Stimulated activated naive B cell treated with anti-CD40 and anti-IgM and Interleukin-4, amounts not matched to agents 10 μg/mL and 1 μg/mL and 100 μg/mL, for 72 hours (primary cell): ENCODE results near the gene PTPRK.

Experiments used
- ATAC-seq, 2 donors: fragments of 150-1000 bp; cut with Tn5 transposase; replicated peaks; 2 replicates each; pipeline ENCODE4 v1.10.0; 2021; ENCODE audit warnings: moderate library complexity in 1 of 2
- DNase-seq: peaks from one replicate; pipeline ENCODE4 v3.0.0; 2021
- H3K27ac Mint-ChIP-seq: one replicate; pipeline ENCODE4 v1.8.0; 2022; ENCODE audit warnings: mild to moderate bottlenecking, mixed read lengths
- H3K27me3 Mint-ChIP-seq, 2 donors: one replicate each; pipeline ENCODE4 v1.8.0; 2022; ENCODE audit warnings: mixed read lengths in 2 of 2
- H3K36me3 Mint-ChIP-seq, 2 donors: one replicate each; pipeline ENCODE4 v1.8.0; 2022; ENCODE audit warnings: mixed read lengths in 2 of 2, mild to moderate bottlenecking in 1 of 2
- H3K4me1 Mint-ChIP-seq, 2 donors: one replicate each; pipeline ENCODE4 v1.8.0; 2022; ENCODE audit warnings: mixed read lengths in 2 of 2, mild to moderate bottlenecking in 1 of 2
- H3K4me3 Mint-ChIP-seq, 2 donors: one replicate each; pipeline ENCODE4 v1.8.0; 2022; ENCODE audit warnings: mild to moderate bottlenecking in 2 of 2, mixed read lengths in 2 of 2, moderate library complexity in 1 of 2
- H3K9me3 Mint-ChIP-seq, 2 donors: one replicate each; pipeline ENCODE4 v1.8.0; 2022; ENCODE audit warnings: mixed read lengths in 2 of 2, mild to moderate bottlenecking in 1 of 2

Gene PTPRK

GRCh38 chr6:128039543-128039942 is 480.9 kb downstream of the PTPRK start:
- Mint-ChIP-seq H3K27ac (no peak overlapping the region), H3K9me3 (no peaks in the 10 kb centered on the region), H3K4me3 (no peak overlapping the region), H3K4me1 (no peaks in the 10 kb centered on the region), H3K36me3 (peaks cover 9% of the 10 kb centered on the region in 2 donors), H3K27me3 (no peaks in the 10 kb centered on the region)
- DNase-seq (no peak), ATAC-seq (no peak)

DNA sequence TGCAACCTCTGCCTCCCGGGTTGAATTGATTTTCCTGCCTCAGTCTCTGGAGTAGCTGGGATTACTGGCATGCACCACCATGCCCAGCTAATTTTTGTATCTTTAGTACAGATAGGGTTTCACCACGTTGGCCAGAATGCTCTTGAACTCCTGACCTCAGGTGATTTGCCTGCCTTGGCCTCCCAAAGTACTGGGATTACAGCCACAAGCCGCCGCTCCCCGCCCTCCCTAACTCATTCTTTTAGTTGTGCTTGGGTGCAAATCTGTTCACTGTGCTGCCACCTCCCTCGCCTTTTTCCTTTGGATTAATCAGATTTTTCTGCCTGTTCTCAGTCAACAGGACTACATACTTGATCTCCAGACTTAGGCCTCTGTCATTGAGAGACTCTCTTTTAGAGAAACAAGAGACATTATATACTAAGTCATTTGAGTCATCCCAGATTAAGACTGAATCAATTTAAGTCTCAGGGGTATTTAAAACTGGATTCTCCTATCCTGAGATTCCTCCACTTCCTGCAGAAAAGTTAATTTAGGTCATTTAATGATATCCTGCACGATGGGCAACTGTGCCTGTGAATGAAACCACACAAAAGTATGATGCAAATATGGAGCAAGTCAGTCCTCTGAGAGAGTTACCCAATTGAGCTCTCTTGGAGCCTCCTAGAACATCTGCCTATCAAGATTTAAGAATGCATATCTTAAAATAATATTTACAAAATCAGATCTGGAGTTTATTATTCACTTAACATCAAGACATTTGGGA is 483.4 kb downstream of the PTPRK start:
- no peak for ATAC-seq
- no peaks in the 10 kb centered on the region for H3K4me1 Mint-ChIP-seq
- H3K36me3 Mint-ChIP-seq = peaks cover 7 to 13% of the 10 kb centered on the region in 2 donors
- DNase-seq = no peak
- no peaks in the 10 kb centered on the region for H3K9me3 Mint-ChIP-seq
- H3K27me3 Mint-ChIP-seq = no peaks in the 10 kb centered on the region
- no peak overlapping the region for H3K27ac Mint-ChIP-seq
- H3K4me3 Mint-ChIP-seq = no peak overlapping the region

DNA sequence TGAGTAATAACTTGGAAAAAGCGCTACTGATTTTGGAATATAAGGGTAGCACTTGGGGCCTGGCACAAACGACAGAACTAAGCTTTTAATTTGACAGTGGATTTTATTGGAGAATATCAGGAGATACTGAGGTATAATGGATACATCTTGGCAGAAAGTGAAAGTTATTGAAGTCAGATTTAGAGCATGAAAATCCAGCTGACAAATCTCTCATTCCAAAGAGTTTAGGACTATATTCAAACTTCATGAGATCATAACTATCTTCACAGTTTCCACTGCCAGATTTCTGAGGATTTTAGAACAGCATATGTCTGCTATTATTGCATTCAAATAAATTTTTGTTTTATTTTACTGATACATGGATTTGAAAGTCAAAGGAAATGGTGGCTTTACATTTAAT is 487.2 kb downstream of the PTPRK start:
- Mint-ChIP-seq H3K27ac (no peak overlapping the region), H3K27me3 (no peaks in the 10 kb centered on the region), H3K36me3 (peaks cover 7 to 19% of the 10 kb centered on the region in 2 donors), H3K4me3 (no peak overlapping the region), H3K4me1 (no peaks in the 10 kb centered on the region), H3K9me3 (no peaks in the 10 kb centered on the region)
- ATAC-seq = no peak
- no peak for DNase-seq

- peaks cover 0 to 5% of the 10 kb centered on the region in 2 donors for H3K4me1 Mint-ChIP-seq
- ATAC-seq (no peak), DNase-seq (no peak)
- no peak overlapping the region for H3K4me3 Mint-ChIP-seq
- no peak overlapping the region for H3K27ac Mint-ChIP-seq
- H3K9me3 Mint-ChIP-seq = no peaks in the 10 kb centered on the region
- no peaks in the 10 kb centered on the region for H3K27me3 Mint-ChIP-seq
- H3K36me3 Mint-ChIP-seq = peaks cover 7 to 19% of the 10 kb centered on the region in 2 donors
Observed at GRCh38 chr6:128032042-128032441, 488.4 kb downstream of the PTPRK start.

- no peak overlapping the region for H3K27ac Mint-ChIP-seq
- H3K27me3 Mint-ChIP-seq = no peaks in the 10 kb centered on the region
- peaks cover 0 to 5% of the 10 kb centered on the region in 2 donors for H3K4me1 Mint-ChIP-seq
- no peak overlapping the region for H3K4me3 Mint-ChIP-seq
- no peak for DNase-seq
- ATAC-seq = no peak
- H3K9me3 Mint-ChIP-seq = no peaks in the 10 kb centered on the region
- H3K36me3 Mint-ChIP-seq = peaks cover 2 to 14% of the 10 kb centered on the region in 2 donors
Observed at GRCh38 chr6:128029826-128030225, 490.6 kb downstream of the PTPRK start.

DNA sequence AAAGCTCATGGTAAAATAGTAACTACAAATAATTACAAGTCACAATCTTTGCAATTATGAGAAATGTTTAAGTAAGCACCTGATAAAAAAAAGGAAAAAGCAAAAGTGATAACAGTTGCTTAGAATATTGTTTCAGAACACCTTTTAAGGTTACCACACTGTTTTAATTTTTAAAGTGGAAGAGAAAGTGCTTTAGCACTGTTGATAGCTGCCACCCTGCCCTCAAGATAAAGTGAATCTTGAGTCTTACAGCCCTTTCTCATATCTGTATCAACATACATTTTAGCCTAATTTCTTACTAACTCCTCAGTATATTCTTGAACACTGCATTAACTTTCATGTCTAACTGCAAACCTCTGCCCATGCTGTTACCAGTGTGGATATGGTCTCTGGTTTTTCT is 492.2 kb downstream of the PTPRK start:
- H3K9me3 Mint-ChIP-seq = no peaks in the 10 kb centered on the region
- H3K4me3 Mint-ChIP-seq = no peak overlapping the region
- DNase-seq = no peak
- no peak overlapping the region for H3K27ac Mint-ChIP-seq
- H3K4me1 Mint-ChIP-seq = peaks cover 0 to 5% of the 10 kb centered on the region in 2 donors
- peaks cover 2 to 12% of the 10 kb centered on the region in 2 donors for H3K36me3 Mint-ChIP-seq
- no peak for ATAC-seq
- H3K27me3 Mint-ChIP-seq = no peaks in the 10 kb centered on the region

- ATAC-seq (no peak), DNase-seq (no peak)
- H3K9me3 Mint-ChIP-seq = no peaks in the 10 kb centered on the region
- H3K36me3 Mint-ChIP-seq = peaks cover 0 to 2% of the 10 kb centered on the region in 2 donors
- H3K27ac Mint-ChIP-seq = no peak overlapping the region
- H3K4me1 Mint-ChIP-seq = peaks cover 0 to 5% of the 10 kb centered on the region in 2 donors
- no peak overlapping the region for H3K4me3 Mint-ChIP-seq
- H3K27me3 Mint-ChIP-seq = no peaks in the 10 kb centered on the region
Observed at GRCh38 chr6:128025478-128025877, 494.9 kb downstream of the PTPRK start.

DNA sequence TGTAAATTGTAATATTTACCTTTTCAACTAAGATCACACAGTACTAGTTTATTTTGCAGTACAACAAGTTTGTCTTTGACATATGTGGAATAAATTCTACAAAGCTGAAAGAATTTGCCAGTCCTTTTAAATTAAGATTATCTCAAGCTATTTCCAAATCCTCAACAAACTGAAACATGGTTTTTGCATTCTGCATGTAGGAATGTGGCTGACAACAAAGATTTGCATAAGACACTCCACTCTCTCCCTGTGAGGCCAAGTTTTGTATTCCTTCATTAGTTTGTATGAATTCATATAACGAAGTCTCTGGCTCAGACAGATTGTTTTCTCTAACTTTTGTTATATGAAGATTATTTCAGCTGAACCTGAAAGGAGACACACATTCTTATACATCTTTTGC is 495.4 kb downstream of the PTPRK start:
- ATAC-seq = no peak
- Mint-ChIP-seq H3K36me3 (peaks cover 2 to 3% of the 10 kb centered on the region in 2 donors), H3K27me3 (no peaks in the 10 kb centered on the region), H3K4me1 (peaks cover 0 to 5% of the 10 kb centered on the region in 2 donors), H3K27ac (no peak overlapping the region), H3K9me3 (no peaks in the 10 kb centered on the region), H3K4me3 (no peak overlapping the region)
- no peak for DNase-seq

- Mint-ChIP-seq H3K27ac (no peak overlapping the region), H3K4me1 (peaks cover 0 to 5% of the 10 kb centered on the region in 2 donors), H3K27me3 (no peaks in the 10 kb centered on the region), H3K9me3 (no peaks in the 10 kb centered on the region), H3K36me3 (peaks cover 4% of the 10 kb centered on the region in 2 donors), H3K4me3 (no peak overlapping the region)
- no peak for DNase-seq
- no peak for ATAC-seq
Observed at GRCh38 chr6:128024046-128024445, 496.4 kb downstream of the PTPRK start.

GRCh38 chr6:128018821-128019220 is 501.6 kb downstream of the PTPRK start:
- DNase-seq (no peak), ATAC-seq (no peak)
- no peak overlapping the region for H3K4me3 Mint-ChIP-seq
- H3K36me3 Mint-ChIP-seq = peaks cover 6 to 7% of the 10 kb centered on the region in 2 donors
- H3K27ac Mint-ChIP-seq = no peak overlapping the region
- H3K9me3 Mint-ChIP-seq = no peaks in the 10 kb centered on the region
- H3K4me1 Mint-ChIP-seq = no peaks in the 10 kb centered on the region
- H3K27me3 Mint-ChIP-seq = no peaks in the 10 kb centered on the region

- H3K27me3 Mint-ChIP-seq = no peaks in the 10 kb centered on the region
- DNase-seq (no peak), ATAC-seq (no peak)
- no peak overlapping the region for H3K4me3 Mint-ChIP-seq
- H3K9me3 Mint-ChIP-seq = no peaks in the 10 kb centered on the region
- H3K27ac Mint-ChIP-seq = no peak overlapping the region
- H3K4me1 Mint-ChIP-seq = peaks cover 0 to 2% of the 10 kb centered on the region in 2 donors
- H3K36me3 Mint-ChIP-seq = peaks cover 4 to 7% of the 10 kb centered on the region in 2 donors
Observed at GRCh38 chr6:128017288-128017687, 503.1 kb downstream of the PTPRK start.

DNA sequence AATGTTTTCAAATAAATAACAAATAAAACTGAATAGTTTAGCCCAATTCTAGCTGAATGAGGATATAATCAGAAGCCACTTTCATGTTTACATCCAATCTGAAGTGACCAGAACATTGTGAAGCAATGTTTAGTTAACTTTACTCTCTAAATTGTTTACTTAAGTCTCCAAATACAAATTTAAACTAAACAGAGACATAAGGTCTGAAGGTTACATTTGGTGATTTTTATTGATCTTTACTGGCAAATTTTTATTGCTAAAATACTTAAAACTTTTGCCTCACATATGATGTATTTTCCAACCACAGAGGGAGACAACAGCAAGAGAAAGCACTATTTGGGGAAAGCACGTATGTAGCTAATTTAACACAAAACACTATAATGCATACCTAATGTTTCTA is 512.7 kb downstream of the PTPRK start:
- Mint-ChIP-seq H3K27me3 (no peaks in the 10 kb centered on the region), H3K4me1 (no peaks in the 10 kb centered on the region), H3K4me3 (no peak overlapping the region), H3K36me3 (no peaks in the 10 kb centered on the region), H3K9me3 (no peaks in the 10 kb centered on the region), H3K27ac (no peak overlapping the region)
- ATAC-seq (no peak), DNase-seq (no peak)

DNA sequence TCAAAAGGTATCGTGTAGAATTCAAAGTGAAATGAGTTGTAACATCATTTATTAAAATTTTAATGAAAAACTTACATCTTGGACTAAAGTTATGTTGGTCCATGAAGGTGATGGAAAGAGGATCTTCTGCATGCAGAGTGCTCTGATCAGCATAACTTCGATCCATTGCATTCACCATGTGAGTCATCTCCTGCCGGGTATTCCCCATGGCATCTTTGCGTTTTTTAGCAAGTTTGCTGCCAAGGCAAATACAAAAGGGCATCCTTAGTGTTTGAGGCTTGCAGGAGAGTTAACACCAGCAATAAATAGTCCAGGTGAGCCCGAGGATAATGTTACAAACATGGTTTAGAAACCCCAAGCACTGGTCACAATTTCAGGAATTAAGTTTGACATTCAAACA is 515.4 kb downstream of the PTPRK start:
- no peak overlapping the region for H3K27ac Mint-ChIP-seq
- no peak for ATAC-seq
- H3K4me1 Mint-ChIP-seq = no peaks in the 10 kb centered on the region
- H3K9me3 Mint-ChIP-seq = no peaks in the 10 kb centered on the region
- no peak overlapping the region for H3K4me3 Mint-ChIP-seq
- DNase-seq = no peak
- H3K36me3 Mint-ChIP-seq = peaks cover 0 to 4% of the 10 kb centered on the region in 2 donors
- no peaks in the 10 kb centered on the region for H3K27me3 Mint-ChIP-seq

DNA sequence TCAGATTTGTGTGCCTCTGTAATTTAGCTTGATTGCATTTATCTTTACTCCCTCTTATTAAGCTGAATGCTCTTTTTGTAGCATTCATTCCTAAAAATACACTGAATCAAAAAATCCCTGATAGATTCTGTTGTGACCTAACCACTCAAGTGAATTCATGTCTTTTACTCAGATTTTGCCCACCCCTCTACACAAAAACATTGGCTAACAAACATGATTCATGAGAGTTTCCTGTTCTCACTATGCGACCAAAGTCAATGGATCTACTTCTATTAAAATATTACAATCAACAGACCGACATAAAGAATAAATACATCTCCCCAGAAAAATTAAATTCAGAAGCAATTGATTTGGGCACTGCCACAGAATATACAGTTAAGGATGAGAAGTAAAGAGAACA is 520.0 kb downstream of the PTPRK start:
- no peak overlapping the region for H3K4me3 Mint-ChIP-seq
- no peaks in the 10 kb centered on the region for H3K9me3 Mint-ChIP-seq
- no peaks in the 10 kb centered on the region for H3K4me1 Mint-ChIP-seq

DNA sequence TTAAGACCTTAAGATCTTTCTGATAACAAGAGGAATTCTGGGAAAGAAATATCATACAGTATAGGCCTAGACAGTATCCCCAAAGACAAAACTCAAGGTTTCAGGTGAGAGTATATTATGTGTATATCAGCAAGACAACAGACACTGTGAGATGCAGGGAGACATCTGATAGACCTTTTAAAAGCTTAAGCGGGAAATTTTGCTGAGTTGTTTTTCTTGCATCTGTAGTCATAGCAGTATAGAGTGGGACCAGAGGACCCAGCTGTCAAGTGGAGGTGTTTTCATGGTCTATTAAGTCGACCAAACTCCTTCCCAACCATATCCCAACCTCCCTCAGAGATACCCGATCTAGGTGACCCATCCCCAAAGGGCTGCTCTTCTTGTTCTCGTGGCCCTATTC is 521.4 kb downstream of the PTPRK start:
- peaks cover 14 to 15% of the 10 kb centered on the region in 2 donors for H3K36me3 Mint-ChIP-seq
- H3K27me3 Mint-ChIP-seq = no peaks in the 10 kb centered on the region
- no peaks in the 10 kb centered on the region for H3K9me3 Mint-ChIP-seq
- no peaks in the 10 kb centered on the region for H3K4me1 Mint-ChIP-seq
- DNase-seq = no peak
- no peak overlapping the region for H3K4me3 Mint-ChIP-seq
- no peak for ATAC-seq
- H3K27ac Mint-ChIP-seq = no peak overlapping the region

More for the DNA sequence above, 520.0 kb downstream of the PTPRK start:
- Mint-ChIP-seq H3K36me3 (peaks cover 12 to 15% of the 10 kb centered on the region in 2 donors), H3K27ac (no peak overlapping the region), H3K27me3 (no peaks in the 10 kb centered on the region)
- no peak for DNase-seq
- ATAC-seq = no peak
